Adipocyte (in vitro differentiated cells): Measurements from ENCODE around the gene DNM1.
"Not testable (repeated sequence)": the region's sequence is repeated elsewhere in the genome, so short reads cannot be mapped to it uniquely, and the experiment has no call there.

Source experiments
- DNase-seq: peaks from one replicate; pipeline ENCODE4 v3.0.0-alpha.2; 2015; ENCODE audit warnings: low read depth
- H3K27me3 ChIP-seq: replicated peaks from 2 replicates; pipeline ENCODE4 v1.7.0; 2013; ENCODE audit warnings: mild to moderate bottlenecking, low read length, moderate library complexity; ENCODE audit not compliant: control insufficient read depth, insufficient read depth
- H3K36me3 ChIP-seq: 2 replicates; pipeline ENCODE4 v1.7.0; 2013; ENCODE audit warnings: low read length, mild to moderate bottlenecking, moderate library complexity; ENCODE audit not compliant: control insufficient read depth, insufficient read depth, severe bottlenecking
- H3K4me1 ChIP-seq: 2 replicates; pipeline ENCODE4 v1.7.0; 2013; ENCODE audit warnings: mild to moderate bottlenecking, low read length, moderate library complexity; ENCODE audit not compliant: control insufficient read depth, insufficient read depth
- H3K4me3 ChIP-seq: 2 replicates; pipeline ENCODE4 v1.7.0; 2013; ENCODE audit warnings: mild to moderate bottlenecking, low read length, moderate library complexity
- H3K9ac ChIP-seq: 2 replicates; pipeline ENCODE4 v1.7.0; 2013; ENCODE audit warnings: mild to moderate bottlenecking, low read length, moderate library complexity
- H3K9me3 ChIP-seq: 2 replicates; pipeline ENCODE4 v1.7.0; 2013; ENCODE audit warnings: mild to moderate bottlenecking, low read length, moderate library complexity; ENCODE audit not compliant: control insufficient read depth

DNM1 gene

DNA sequence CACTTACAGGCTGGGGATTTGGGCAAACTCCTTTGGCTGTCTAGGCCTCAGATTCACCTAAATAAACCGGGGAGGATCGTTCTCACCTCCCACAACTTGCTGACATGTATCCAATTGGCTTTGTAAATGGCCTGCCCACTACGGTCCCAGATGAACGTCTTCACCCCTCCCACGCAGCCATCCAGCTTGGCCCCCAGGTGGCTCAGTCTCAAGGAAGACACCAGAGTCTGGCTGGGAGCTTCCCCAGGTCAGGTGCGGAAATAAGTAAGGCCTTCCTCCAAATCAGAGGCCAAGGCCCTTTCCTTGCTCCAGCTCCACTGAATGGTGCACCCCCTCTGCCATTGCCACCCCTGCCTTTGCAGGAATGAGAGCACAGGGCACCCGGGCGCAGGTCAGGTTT lies 23.2 kb upstream of the DNM1 start:
- H3K27me3 ChIP-seq = no peaks in the 10 kb centered on the region
- H3K4me1 ChIP-seq = no peaks in the 10 kb centered on the region
- DNase-seq = no peak
- peaks cover 81% of the 10 kb centered on the region for H3K36me3 ChIP-seq
- H3K9ac ChIP-seq = no peak overlapping the region
- no peak overlapping the region for H3K4me3 ChIP-seq
- H3K9me3 ChIP-seq = no peaks in the 10 kb centered on the region

GRCh38 chr9:128180447-128180846 lies 22.7 kb upstream of the DNM1 start:
- H3K4me1 ChIP-seq = no peaks in the 10 kb centered on the region
- no peak overlapping the region for H3K4me3 ChIP-seq
- H3K27me3 ChIP-seq = no peaks in the 10 kb centered on the region
- H3K36me3 ChIP-seq = peaks cover 81% of the 10 kb centered on the region
- no peak overlapping the region for H3K9ac ChIP-seq
- H3K9me3 ChIP-seq = no peaks in the 10 kb centered on the region
- no peak for DNase-seq

DNA sequence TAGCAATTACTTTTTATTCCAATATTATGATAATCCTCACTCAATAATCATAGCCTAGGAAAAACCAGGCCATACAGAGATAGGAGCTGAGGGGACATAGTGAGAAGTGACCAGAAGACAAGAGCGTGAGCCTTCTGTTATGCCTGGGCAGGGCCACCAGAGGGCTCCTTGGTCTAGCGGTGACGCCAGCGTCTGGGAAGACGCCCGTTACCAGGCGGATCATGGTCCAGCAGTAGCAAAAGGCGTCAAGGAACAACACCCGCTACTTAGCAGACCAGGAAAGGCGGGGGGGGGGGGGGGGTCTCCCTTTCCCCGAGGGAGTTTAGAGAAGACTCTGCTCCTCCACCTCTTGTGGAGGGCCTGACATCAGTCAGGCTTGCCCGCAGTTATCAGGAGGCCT lies 21.7 kb upstream of the DNM1 start:
- H3K9me3 ChIP-seq, H3K9ac ChIP-seq, H3K4me1 ChIP-seq, H3K27me3 ChIP-seq, H3K4me3 ChIP-seq: not testable (repeated sequence)
- peak; percentile 69 for DNase-seq
- H3K36me3 ChIP-seq = peaks cover 79% of the 10 kb centered on the region

GRCh38 chr9:128182893-128183588 lies 20.1 kb upstream of the DNM1 start:
- H3K36me3 ChIP-seq = peaks cover 76% of the 10 kb centered on the region
- no peak overlapping the region for H3K9ac ChIP-seq
- H3K27me3 ChIP-seq = no peaks in the 10 kb centered on the region
- DNase-seq = no peak
- H3K4me3 ChIP-seq = no peak overlapping the region
- H3K9me3 ChIP-seq = no peaks in the 10 kb centered on the region
- peaks cover 4% of the 10 kb centered on the region for H3K4me1 ChIP-seq

- H3K36me3 ChIP-seq = peaks cover 57% of the 10 kb centered on the region
- no peaks in the 10 kb centered on the region for H3K9me3 ChIP-seq
- H3K27me3 ChIP-seq = no peaks in the 10 kb centered on the region
- no peak overlapping the region for H3K4me3 ChIP-seq
- H3K9ac ChIP-seq = no peak overlapping the region
- no peak for DNase-seq
- H3K4me1 ChIP-seq = peaks cover 13% of the 10 kb centered on the region
Measured at GRCh38 chr9:128185979-128186965, 16.9 kb upstream of the DNM1 start.

DNA sequence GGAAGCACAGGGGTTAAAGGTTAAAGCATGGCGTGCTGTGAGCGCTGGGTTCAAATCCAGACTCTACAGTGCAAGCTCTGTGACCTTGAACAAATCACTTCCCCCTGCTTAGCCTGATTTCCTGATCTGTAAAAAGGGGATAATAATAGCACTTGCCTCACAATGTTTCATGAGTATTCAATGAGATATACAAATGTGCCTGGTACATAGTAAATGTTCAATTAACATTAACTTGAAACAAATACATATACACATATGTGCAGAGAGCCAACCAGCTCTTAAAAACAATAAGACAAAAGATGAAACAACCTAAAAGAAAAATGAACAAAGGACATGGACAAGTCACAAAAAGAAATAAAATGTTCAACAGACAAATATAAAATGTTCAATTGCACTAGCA lies 15.8 kb upstream of the DNM1 start:
- H3K36me3 ChIP-seq = peaks cover 57% of the 10 kb centered on the region
- peaks cover 13% of the 10 kb centered on the region for H3K4me1 ChIP-seq
- H3K9ac ChIP-seq = no peak overlapping the region
- no peak overlapping the region for H3K4me3 ChIP-seq
- DNase-seq = no peak
- no peaks in the 10 kb centered on the region for H3K9me3 ChIP-seq
- H3K27me3 ChIP-seq = no peaks in the 10 kb centered on the region

DNA sequence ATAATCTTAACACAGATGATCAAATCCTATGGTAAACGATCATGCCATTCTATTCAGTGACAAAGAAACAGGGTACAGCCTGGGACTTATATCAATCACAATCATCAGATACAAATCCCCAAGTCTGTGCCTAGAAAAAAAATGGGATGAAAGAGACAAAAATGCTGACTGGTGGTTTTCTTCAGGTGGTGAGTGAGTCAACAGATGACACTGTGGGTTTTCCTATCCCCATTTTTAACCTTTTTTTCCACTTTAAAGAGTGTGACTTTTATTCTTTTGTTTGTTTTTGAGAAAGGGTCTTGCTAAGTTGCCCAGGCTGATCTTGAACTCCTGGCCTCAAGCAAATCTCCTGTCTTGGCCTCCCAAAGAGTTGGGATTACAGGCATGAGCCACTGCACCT lies 15.0 kb upstream of the DNM1 start:
- DNase-seq = no peak
- Histone ChIP-seq H3K4me3 (no peak overlapping the region), H3K9ac (peak overlapping the region; percentile 42), H3K36me3 (peaks cover 50% of the 10 kb centered on the region), H3K9me3 (no peaks in the 10 kb centered on the region), H3K4me1 (peaks cover 17% of the 10 kb centered on the region), H3K27me3 (no peaks in the 10 kb centered on the region)

- peaks cover 21% of the 10 kb centered on the region for H3K4me1 ChIP-seq
- peaks cover 37% of the 10 kb centered on the region for H3K36me3 ChIP-seq
- no peaks in the 10 kb centered on the region for H3K27me3 ChIP-seq
- peak overlapping the region; percentile 96 for H3K9ac ChIP-seq
- H3K9me3 ChIP-seq = no peaks in the 10 kb centered on the region
- no peak for DNase-seq
- no peak overlapping the region for H3K4me3 ChIP-seq
Measured at GRCh38 chr9:128190013-128190412, 13.2 kb upstream of the DNM1 start.

DNA sequence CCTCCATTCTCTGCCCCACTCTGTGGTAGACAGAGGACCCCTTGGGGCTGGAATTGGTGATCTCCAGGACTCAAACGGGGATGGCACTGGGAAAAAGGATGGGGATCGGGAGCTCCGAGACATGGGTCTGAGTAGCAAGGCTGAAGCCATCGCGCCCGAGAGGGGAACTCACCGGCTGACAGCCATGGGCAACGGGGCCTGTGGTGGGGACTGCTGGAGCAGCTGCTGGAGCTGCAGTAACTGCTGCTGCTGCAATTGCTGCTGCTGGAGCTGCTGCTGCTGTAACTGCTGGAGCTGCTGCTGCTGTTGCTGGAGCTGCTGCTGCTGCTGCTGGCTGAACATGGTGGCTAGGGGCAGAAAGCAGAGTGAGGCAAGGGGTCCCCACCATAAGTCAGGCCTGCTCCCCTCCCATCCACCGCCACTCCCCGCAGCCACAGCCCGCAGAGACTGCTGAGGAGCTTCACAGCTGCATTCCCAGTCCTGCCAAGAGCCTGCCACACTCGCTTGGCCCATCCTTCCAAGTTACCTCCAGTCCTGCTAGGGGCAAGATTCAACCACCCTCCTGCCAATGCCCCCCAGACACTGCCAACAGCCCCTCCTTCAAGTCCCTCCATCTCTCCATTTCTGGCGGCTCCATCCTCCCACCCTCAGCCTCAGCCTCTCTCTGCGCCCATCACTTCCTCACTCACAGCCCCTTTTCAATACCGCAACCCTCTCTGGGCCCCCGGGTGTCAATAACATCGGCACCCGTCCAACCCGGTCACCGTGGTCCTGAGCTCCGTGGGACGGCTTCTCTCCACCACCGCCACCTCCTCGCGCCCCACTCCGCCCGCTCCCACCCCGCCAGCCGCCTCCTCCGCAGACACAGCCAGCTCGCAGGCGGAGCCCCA lies 12.4 kb upstream of the DNM1 start:
- peaks cover 21% of the 10 kb centered on the region for H3K4me1 ChIP-seq
- no peak for DNase-seq
- H3K9ac ChIP-seq = peak overlapping the region; percentile 96
- H3K27me3 ChIP-seq = no peaks in the 10 kb centered on the region
- H3K4me3 ChIP-seq = peak overlapping the region; percentile 90
- no peaks in the 10 kb centered on the region for H3K9me3 ChIP-seq
- H3K36me3 ChIP-seq = peaks cover 29% of the 10 kb centered on the region

GRCh38 chr9:128191406-128192046 lies 11.7 kb upstream of the DNM1 start, which contains the start of gene CIZ1:
CIZ1 (minus strand) TSS chr9:128191572; CDS start chr9:128190857, 715 bp downstream.
- no peaks in the 10 kb centered on the region for H3K9me3 ChIP-seq
- H3K4me3 ChIP-seq = peak within 1 kb of the TSS; percentile 90
- H3K27me3 ChIP-seq = no peaks in the 10 kb centered on the region
- H3K9ac ChIP-seq = peak within 1 kb of the TSS; percentile 96
- DNase-seq = peak; percentile 91
- H3K36me3 ChIP-seq = peaks cover 23% of the 10 kb centered on the region
- H3K4me1 ChIP-seq = peaks cover 19% of the 10 kb centered on the region
